Activated T-helper 2 cell treated with anti-CD3 and anti-CD28 coated beads, Interferon-gamma antibody, Interleukin-2, Interleukin-4, amounts not matched to agents 10 μg/mL and 5 μg/mL and 100 μg/mL, durations not matched to agents 14 hours and 24 hours and 36 hours (primary cell): Measurements from ENCODE around the gene SPINK2. TPM values are rescaled to one million over a fixed set of nuclear protein-coding genes. Genes with fewer than 3 reads are reported as not detected.

ENCODE experiments used
- DNase-seq: peaks from one replicate; pipeline ENCODE4 v3.0.0; 2021; ENCODE audit warnings: low spot score
- H3K27ac Mint-ChIP-seq: one replicate; pipeline ENCODE4 v1.8.0; 2021; ENCODE audit warnings: mixed read lengths
- H3K27me3 Mint-ChIP-seq: one replicate; pipeline ENCODE4 v1.8.0; 2021; ENCODE audit warnings: low read depth, mixed read lengths
- H3K36me3 Mint-ChIP-seq: one replicate; pipeline ENCODE4 v1.8.0; 2021; ENCODE audit warnings: low read depth, mixed read lengths
- H3K4me1 Mint-ChIP-seq: one replicate; pipeline ENCODE4 v1.8.0; 2021; ENCODE audit warnings: low read depth, mixed read lengths
- H3K4me3 Mint-ChIP-seq: one replicate; pipeline ENCODE4 v1.8.0; 2021; ENCODE audit warnings: low read depth, mild to moderate bottlenecking, moderate library complexity, mixed read lengths
- H3K9me3 Mint-ChIP-seq: one replicate; pipeline ENCODE4 v1.8.0; 2021; ENCODE audit warnings: mixed read lengths
- intact Hi-C: fragments of 100-400 bp; cut with micrococcal nuclease; formaldehyde crosslinking; loops from one replicate; pipeline ENCODE4 v1.15.1; 2023
- total RNA-seq: library from RNA; stranded (reverse); gene quantifications from 2 replicates; pipeline ENCODE4 v1.2.3, GENCODE V29; 2022

Gene SPINK2, protein sequence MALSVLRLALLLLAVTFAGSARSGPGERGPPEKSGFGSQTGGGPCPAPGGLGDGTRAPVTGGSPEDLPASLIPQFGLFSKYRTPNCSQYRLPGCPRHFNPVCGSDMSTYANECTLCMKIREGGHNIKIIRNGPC
- 0.75 TPM in 1 of 2 replicates, not detected in the other for total RNA-seq

DNA sequence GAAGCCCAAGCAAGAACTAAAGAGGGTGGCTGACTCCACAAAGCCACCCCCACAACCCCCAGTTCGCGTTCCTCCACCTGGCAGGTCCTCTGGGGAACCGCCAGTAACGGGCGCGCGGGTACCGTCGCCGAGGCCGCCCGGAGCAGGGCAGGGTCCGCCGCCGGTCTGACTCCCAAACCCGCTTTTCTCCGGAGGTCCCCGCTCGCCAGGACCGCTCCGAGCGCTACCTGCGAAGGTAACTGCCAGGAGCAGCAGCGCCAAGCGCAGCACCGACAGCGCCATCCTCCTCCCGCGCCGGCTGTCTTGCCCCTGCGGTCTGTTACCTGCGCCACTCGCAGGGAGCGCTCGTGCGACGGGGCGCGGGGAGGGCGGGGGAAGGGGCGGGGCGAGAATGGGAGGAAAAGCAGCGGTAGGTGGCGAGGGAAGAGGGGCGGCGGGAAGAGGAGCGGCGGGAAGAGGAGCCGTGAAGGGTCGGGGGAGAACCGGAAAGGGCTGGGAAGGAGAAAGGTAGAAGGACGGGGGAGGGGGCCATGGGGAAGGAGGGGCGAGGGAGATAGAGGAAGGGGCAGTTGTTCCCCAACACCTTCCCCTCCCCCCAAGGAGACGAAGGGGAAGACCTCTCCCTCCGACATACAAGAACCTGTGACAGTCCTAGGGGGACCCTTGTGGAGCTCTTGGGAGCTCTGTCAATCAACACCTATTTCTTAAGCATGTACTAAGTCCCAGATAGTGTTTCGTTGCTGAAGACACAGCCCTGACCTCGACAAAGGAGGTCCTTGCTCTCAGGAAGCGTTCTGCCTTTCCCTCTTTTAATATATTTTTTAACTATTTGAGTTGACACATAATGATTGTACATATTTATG lies at the start of gene SPINK2:
Gene SPINK2 (minus strand): TSS at position 321 of the 863 bp plus-strand sequence. CDS start 39 bp downstream, at position 282.
- no peak within 1 kb of the TSS for H3K27ac Mint-ChIP-seq
- peak; percentile 45 for DNase-seq
- intact Hi-C loops, result loop anchor here (2.0 to 5.0 kb wide), 2 partner anchors 15 to 354 kb away; partner anchors contain the start of gene SRP72
- peaks cover 41% of the 10 kb centered on the region for H3K27me3 Mint-ChIP-seq
- no peaks in the 10 kb centered on the region for H3K9me3 Mint-ChIP-seq
- H3K36me3 Mint-ChIP-seq, result peaks cover 3% of the 10 kb centered on the region
- peaks cover 24% of the 10 kb centered on the region for H3K4me1 Mint-ChIP-seq
- peak within 1 kb of the TSS; percentile 58 for H3K4me3 Mint-ChIP-seq

DNA sequence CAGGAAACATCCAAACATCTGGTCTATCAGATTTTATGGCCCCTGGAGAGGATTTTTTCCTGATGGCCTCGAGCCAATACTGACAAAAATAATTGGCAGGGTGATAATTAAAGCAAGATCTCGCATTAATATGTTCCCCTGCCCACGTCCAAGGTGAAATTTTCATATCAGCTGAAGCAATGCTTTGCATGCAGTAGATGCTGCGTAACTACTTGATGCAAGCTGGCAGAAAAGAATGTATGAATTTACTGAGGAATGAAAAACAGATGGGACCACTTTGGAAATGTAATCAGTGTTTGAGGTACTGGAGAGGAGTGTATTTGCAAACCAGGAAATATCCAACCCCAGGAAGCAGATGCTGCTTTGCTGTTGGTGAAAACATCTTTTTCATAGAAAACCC lies 49.4 kb upstream of the SPINK2 start:
- Mint-ChIP-seq H3K9me3 (no peaks in the 10 kb centered on the region), H3K27ac (no peak overlapping the region), H3K36me3 (no peaks in the 10 kb centered on the region), H3K4me1 (peaks cover 2% of the 10 kb centered on the region), H3K27me3 (peaks cover 12% of the 10 kb centered on the region), H3K4me3 (no peak overlapping the region)
- DNase-seq, result no peak
- intact Hi-C loops, result no loop called here

DNA sequence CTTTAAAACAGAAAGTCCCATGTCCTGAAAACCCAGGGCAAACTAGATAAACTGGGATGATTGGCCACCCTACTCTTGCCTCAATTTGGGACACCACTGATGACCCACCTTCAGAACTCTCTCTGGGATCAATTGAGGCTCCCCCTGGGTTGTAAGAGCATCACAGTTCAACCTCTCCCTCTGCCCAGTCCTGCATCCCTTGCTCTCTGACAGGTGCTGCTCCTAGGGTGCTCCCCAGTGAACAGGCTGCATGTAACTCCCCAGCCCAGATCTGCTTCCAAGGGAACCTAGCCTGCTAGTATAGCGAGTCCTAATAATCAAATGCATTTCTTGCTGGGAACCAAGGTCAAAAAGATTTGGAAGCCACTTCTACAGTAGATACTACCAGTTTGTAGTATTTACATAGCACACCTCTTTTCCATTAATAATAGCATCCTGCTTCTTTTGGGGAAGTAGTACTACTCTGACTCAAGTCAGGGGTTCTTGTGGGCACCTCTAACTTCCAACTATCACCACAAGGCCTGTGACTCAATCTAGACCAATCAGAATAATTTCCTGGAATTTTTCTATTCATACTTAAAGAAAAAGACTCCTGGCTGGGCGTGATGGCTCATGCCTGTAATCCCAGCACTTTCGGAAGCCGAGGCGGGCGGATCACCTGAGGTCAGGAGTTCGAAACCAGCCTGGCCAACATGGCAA lies 42.1 kb upstream of the SPINK2 start:
- H3K36me3 Mint-ChIP-seq, result no peaks in the 10 kb centered on the region
- H3K4me1 Mint-ChIP-seq, result peaks cover 12% of the 10 kb centered on the region
- intact Hi-C loops, result no loop called here
- H3K4me3 Mint-ChIP-seq, result no peak overlapping the region
- no peaks in the 10 kb centered on the region for H3K9me3 Mint-ChIP-seq
- no peak overlapping the region for H3K27ac Mint-ChIP-seq
- peaks cover 11% of the 10 kb centered on the region for H3K27me3 Mint-ChIP-seq
- no peak for DNase-seq

DNA sequence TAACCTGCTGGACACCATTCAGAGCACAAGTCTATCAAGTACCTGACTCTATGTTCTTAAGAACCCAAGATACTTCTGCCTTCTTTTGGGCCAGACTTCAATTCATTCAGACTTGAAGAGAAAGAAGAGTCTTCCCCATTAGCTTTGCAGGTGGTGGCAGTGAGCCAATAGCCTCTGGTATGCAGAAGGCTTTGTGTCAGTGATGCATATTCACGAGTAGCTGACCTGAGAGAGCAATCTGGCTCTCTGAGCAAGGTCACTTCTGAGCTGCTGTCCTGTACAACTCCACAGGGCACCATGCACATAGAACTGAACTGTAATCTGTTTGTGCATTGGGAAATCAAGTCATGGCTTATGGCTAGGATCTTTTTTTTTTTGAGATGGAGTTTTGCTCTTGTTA lies 39.9 kb upstream of the SPINK2 start:
- no peak for DNase-seq
- H3K36me3 Mint-ChIP-seq, result no peaks in the 10 kb centered on the region
- intact Hi-C loops, result loop anchor here (2.0 kb wide), 1 partner anchor 57 kb away; no protein-coding TSS in a partner anchor
- peaks cover 12% of the 10 kb centered on the region for H3K4me1 Mint-ChIP-seq
- no peaks in the 10 kb centered on the region for H3K9me3 Mint-ChIP-seq
- no peak overlapping the region for H3K27ac Mint-ChIP-seq
- no peak overlapping the region for H3K4me3 Mint-ChIP-seq
- H3K27me3 Mint-ChIP-seq, result peaks cover 21% of the 10 kb centered on the region

DNA sequence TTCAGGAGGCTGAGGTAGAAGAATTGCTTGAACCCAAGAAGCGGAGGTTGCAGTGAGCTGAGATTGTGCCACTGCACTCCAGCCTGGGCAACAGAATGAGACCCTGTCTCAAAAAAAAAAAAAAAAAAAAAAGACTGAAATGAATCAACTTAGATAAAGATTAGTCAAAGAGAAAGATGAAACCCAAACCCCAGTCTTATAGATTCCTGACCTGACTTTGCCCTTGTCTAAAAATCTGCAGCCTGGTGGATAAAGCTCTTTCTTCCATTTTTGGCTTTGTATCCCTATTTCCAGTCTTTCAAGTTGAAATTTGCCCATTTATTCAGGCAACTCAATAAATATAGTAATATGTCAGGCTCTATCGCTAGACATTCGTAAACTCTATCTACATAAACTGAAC lies 39.3 kb upstream of the SPINK2 start:
- Mint-ChIP-seq H3K4me3 (no peak overlapping the region), H3K4me1 (peaks cover 12% of the 10 kb centered on the region), H3K27ac (no peak overlapping the region), H3K9me3 (no peaks in the 10 kb centered on the region), H3K27me3 (peaks cover 23% of the 10 kb centered on the region), H3K36me3 (no peaks in the 10 kb centered on the region)
- DNase-seq, result no peak
- intact Hi-C loops, result loop anchor here (2.0 kb wide), 1 partner anchor 56 kb away; no protein-coding TSS in a partner anchor

DNA sequence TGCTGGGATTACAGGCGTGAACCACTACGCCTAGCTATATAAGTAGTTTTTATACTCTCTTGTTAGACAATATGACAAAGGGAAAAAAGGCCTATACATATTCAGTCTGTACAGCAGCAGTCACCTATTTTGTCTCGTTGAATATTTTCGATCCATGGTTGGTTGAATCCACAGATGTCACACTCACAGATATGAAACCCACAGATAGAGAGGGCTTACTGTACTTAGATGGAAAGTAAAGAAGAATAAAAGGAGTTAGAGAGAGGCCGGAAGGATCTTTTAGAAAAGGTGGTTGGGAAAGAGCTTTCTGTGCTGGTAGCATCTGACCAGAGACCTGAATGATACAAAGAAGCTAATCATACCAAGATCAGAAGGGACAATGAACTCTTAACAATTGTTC lies 38.3 kb upstream of the SPINK2 start:
- Mint-ChIP-seq H3K4me1 (peaks cover 12% of the 10 kb centered on the region), H3K9me3 (no peaks in the 10 kb centered on the region), H3K36me3 (no peaks in the 10 kb centered on the region), H3K27me3 (peaks cover 24% of the 10 kb centered on the region), H3K27ac (no peak overlapping the region), H3K4me3 (no peak overlapping the region)
- intact Hi-C loops, result loop anchor here (2.0 kb wide), 1 partner anchor 55 kb away; no protein-coding TSS in a partner anchor
- no peak for DNase-seq

DNA sequence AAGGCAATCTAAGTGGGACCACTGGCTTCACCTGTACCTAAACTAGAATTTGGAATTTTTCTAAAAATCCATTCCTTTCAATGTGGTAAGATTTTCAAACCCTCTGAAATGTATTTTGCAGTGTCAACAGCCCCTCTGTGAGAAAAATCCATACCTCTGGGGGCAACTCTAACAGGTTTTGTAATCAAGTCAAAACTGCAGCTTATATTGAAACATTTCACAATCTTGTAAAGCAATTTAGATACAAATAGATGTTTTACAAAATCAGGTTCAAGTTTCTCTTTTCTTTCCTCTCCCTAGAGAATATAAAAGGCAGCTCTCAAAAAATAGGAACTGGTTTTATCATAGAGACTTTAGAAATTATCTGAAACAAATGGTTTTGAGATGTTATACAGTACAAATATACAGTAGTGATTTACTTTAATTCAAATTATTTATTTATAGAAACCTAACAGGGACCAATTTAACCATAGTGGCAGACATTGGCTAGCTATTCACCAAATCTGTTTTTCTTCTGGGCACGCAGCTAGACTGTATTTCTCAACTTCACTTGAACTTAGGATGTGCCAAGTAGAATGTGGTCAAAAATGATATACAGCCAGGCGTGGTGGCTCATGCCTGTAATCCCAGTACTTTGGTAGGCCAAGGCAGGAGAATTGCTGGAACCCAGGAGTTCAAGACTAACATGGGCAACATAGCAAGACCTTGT lies 36.3 kb upstream of the SPINK2 start:
- Mint-ChIP-seq H3K4me1 (peaks cover 8% of the 10 kb centered on the region), H3K4me3 (no peak overlapping the region), H3K36me3 (no peaks in the 10 kb centered on the region), H3K27ac (no peak overlapping the region), H3K9me3 (no peaks in the 10 kb centered on the region), H3K27me3 (peaks cover 23% of the 10 kb centered on the region)
- no peak for DNase-seq
- intact Hi-C loops, result no loop called here

DNA sequence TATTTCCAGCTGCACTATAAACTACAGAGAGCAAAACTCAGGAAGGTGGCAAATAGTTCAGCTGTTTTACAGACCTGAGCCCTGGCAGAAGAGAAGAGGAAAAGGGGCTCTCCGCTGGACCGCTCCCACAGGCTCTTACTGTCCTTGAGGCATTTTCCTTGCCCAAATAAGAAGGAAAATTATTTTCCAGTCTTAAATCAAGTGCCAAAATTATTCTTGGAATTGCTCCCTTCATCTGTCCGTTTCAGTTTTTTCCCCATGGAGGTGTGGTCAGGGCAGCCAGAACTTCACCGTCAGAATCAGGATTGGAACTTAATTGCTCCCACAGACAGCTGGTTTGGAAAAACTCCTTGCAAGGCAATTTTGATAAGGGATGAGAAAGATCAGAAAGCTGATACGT lies 35.2 kb upstream of the SPINK2 start:
- Mint-ChIP-seq H3K27ac (no peak overlapping the region), H3K9me3 (no peaks in the 10 kb centered on the region), H3K4me1 (peaks cover 8% of the 10 kb centered on the region), H3K27me3 (peaks cover 23% of the 10 kb centered on the region), H3K4me3 (no peak overlapping the region), H3K36me3 (no peaks in the 10 kb centered on the region)
- DNase-seq, result no peak
- intact Hi-C loops, result no loop called here

DNA sequence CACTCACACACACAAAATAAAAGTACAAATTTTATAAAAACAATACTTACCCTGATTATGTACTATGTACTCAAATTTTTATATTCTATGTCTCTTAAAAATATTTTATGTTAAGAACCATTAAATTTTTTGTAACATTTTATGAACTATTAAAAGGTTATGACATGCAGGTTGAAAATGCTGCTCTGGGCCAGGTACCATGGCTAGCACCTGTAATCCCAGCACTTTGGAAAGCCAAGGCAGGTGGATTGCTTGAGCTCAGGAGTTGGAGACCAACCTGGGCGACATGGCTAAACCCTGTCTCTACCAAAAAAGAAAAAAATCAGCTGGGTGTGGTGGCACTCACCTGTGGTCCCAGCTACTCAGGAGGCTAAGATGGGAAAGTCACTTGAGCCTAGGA lies 29.4 kb upstream of the SPINK2 start:
- no peak overlapping the region for H3K4me3 Mint-ChIP-seq
- DNase-seq, result no peak
- no peak overlapping the region for H3K27ac Mint-ChIP-seq
- H3K9me3 Mint-ChIP-seq, result no peaks in the 10 kb centered on the region
- intact Hi-C loops, result no loop called here
- H3K4me1 Mint-ChIP-seq, result no peaks in the 10 kb centered on the region
- peaks cover 6% of the 10 kb centered on the region for H3K27me3 Mint-ChIP-seq
- no peaks in the 10 kb centered on the region for H3K36me3 Mint-ChIP-seq

DNA sequence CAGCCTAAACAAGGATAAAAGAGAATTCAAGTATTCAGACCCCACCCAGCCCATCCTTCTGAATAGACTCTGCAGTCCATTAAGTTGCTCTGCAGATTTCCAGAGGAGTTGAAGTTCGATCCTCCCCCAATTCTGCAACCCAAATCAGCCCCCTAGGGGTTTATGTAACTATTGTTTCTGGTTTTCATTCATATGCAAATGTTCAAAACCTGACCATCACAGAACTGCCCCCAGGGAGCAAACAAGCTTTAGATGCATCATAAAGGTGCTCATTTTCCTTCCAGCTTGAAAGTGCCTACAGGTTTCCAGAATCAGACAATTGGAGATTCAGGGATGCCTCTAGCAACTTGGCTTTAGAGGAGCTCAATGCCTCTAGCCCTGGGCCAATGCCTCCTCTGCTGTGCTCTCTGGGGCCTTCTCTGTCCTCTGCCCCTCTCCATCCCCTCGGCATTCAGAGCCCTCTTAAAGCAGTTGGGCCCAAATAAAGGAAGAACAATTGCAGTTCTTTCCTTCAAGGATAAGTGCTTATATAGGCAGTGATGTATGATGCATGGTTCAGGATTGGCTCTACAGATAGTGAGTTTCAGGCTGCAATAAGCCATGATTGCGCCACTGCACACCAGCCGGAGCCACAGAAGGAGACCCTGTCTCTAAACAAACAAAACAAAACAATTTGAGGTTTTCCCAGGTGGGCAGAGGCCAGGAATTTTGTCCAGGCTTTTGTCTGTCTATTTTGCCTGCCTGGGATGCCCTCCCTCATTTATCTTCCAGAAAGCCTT lies 23.5 kb upstream of the SPINK2 start:
- DNase-seq, result no peak
- intact Hi-C loops, result no loop called here
- Mint-ChIP-seq H3K27ac (no peak overlapping the region), H3K36me3 (no peaks in the 10 kb centered on the region), H3K4me1 (no peaks in the 10 kb centered on the region), H3K4me3 (no peak overlapping the region), H3K27me3 (peaks cover 3% of the 10 kb centered on the region), H3K9me3 (no peaks in the 10 kb centered on the region)

DNA sequence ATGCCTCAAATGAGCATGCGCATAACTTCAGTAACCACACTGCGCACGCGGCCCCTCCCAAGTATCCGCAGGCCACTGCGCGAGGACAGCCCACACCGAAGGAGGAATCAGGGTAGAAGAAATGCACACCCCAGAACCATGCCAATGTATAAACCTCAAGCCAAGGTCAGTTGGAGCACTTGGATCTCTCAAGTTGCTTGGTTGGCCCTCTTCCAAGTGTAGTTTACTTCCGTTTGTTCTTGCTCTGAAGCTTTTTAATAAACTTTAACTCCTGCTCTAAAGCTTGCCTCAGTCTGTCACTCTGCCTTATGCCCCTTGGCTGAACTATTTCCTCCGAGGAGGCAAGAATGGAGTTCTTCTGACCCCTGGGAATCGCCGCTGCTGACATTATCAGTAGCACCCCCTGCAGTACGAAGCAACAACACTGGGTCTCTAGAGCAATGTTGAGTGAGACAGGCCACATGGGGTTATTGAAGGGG lies 22.0 kb upstream of the SPINK2 start:
- Mint-ChIP-seq H3K27me3 (peaks cover 3% of the 10 kb centered on the region), H3K9me3 (no peaks in the 10 kb centered on the region), H3K4me3 (no peak overlapping the region), H3K4me1 (no peaks in the 10 kb centered on the region), H3K27ac (no peak overlapping the region), H3K36me3 (no peaks in the 10 kb centered on the region)
- no peak for DNase-seq
- intact Hi-C loops, result no loop called here

DNA sequence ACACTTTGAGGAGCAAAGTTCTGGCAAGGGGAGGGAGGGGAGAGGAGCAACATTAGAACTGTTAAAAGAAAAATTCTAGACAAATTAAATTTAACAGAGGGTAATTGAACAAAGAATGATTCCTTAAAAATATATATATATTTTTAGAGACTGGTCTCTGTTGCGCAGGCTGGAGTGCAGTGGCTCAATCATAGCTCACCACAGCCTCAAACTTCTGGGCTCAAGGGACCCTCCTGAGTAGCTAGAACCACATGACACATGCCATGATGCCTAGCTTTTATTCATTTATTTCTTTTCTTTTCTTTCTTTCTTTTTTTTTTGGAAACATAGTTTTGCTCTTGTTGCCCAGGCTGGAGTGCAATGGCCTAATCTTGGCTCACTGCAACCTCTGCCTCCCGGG lies 19.1 kb upstream of the SPINK2 start:
- no peak overlapping the region for H3K4me3 Mint-ChIP-seq
- no peaks in the 10 kb centered on the region for H3K9me3 Mint-ChIP-seq
- no peak for DNase-seq
- H3K4me1 Mint-ChIP-seq, result peaks cover 4% of the 10 kb centered on the region
- intact Hi-C loops, result no loop called here
- no peaks in the 10 kb centered on the region for H3K27me3 Mint-ChIP-seq
- H3K36me3 Mint-ChIP-seq, result no peaks in the 10 kb centered on the region
- H3K27ac Mint-ChIP-seq, result no peak overlapping the region
